SU-DHL-6 (cell line): ENCODE data around the gene DCXR.

Source experiments
- H2AFZ ChIP-seq: fragments of 200-600 bp; sonication (generic); 2 replicates; pipeline ENCODE4 v1.6.1; 2014; ENCODE audit warnings: low read depth, mild to moderate bottlenecking, moderate library complexity, mixed read lengths, antibody characterized with exemption, low read length; ENCODE audit not compliant: severe bottlenecking
- H3F3A ChIP-seq: fragments of 200-600 bp; shearing (Covaris generic); 2 replicates; pipeline ENCODE4 v1.6.0; 2016; ENCODE audit warnings: antibody characterized with exemption, mild to moderate bottlenecking; ENCODE audit not compliant: insufficient read depth
- H3K27ac ChIP-seq: fragments of 200-600 bp; sonication (generic); 2 replicates; pipeline ENCODE4 v1.5.1; 2016; ENCODE audit warnings: low read depth, mild to moderate bottlenecking, low read length, moderate library complexity, mixed read lengths
- H3K27me3 ChIP-seq: fragments of 200-600 bp; sonication (generic), shearing (Covaris generic); 2 replicates; pipeline ENCODE4 v1.6.0; 2014; ENCODE audit warnings: mild to moderate bottlenecking, low read length
- H3K36me3 ChIP-seq: fragments of 200-600 bp; sonication (generic); 2 replicates; pipeline ENCODE4 v1.6.1; 2014; ENCODE audit warnings: mild to moderate bottlenecking, low read length, mixed read lengths
- H3K4me2 ChIP-seq: fragments of 300-600, 200-600 bp; shearing (Covaris generic), sonication (generic); 2 replicates; pipeline ENCODE4 v1.6.0; 2014; ENCODE audit warnings: low read length, low read depth, mild to moderate bottlenecking; ENCODE audit not compliant: poor library complexity, severe bottlenecking
- H3K4me3 ChIP-seq: fragments of 200-600 bp; sonication (generic); 2 replicates; pipeline ENCODE4 v1.5.1; 2014; ENCODE audit warnings: antibody characterized with exemption, low read length, mild to moderate bottlenecking, mixed read lengths; ENCODE audit not compliant: insufficient read depth, poor library complexity, severe bottlenecking
- H3K79me2 ChIP-seq: fragments of 200-600 bp; sonication (generic); 2 replicates; pipeline ENCODE4 v1.6.1; 2014; ENCODE audit warnings: mild to moderate bottlenecking, low read length, moderate library complexity; ENCODE audit not compliant: insufficient read depth
- H3K9ac ChIP-seq: fragments of 200-600 bp; sonication (generic); 2 replicates; pipeline ENCODE4 v1.7.0; 2014; ENCODE audit warnings: mild to moderate bottlenecking, low read length
- H3K9me2 ChIP-seq: fragments of 200-600 bp; sonication (generic); replicated peaks from 2 replicates; pipeline ENCODE4 v1.6.1; 2014; ENCODE audit warnings: low read length; ENCODE audit not compliant: insufficient read depth
- H3K9me3 ChIP-seq: fragments of 200-600 bp; sonication (generic); 2 replicates; pipeline ENCODE4 v1.6.1; 2014; ENCODE audit warnings: low read length, mixed read lengths; ENCODE audit not compliant: insufficient read depth
- H4K20me1 ChIP-seq: fragments of 200-600 bp; sonication (generic); 2 replicates; pipeline ENCODE4 v1.6.1; 2014; ENCODE audit warnings: low read depth, mild to moderate bottlenecking, antibody characterized with exemption, low read length, moderate library complexity, mixed read lengths
- EZH2phosphoT487 ChIP-seq: fragments of 200-600 bp; sonication (generic), shearing (Covaris generic); conservative IDR thresholded peaks from 2 replicates; pipeline ENCODE4 v1.6.1; 2018; ENCODE audit warnings: mild to moderate bottlenecking, antibody characterized with exemption, low read length, moderate library complexity, mixed read lengths
- TF ChIP-seq, protein P1 (sequence below): fragments of 200-600 bp; sonication (generic); IDR thresholded peaks from one replicate; pipeline ENCODE4 v1.5.1; 2017; ENCODE audit warnings: antibody characterized with exemption, mild to moderate bottlenecking, low read length, moderate library complexity; ENCODE audit not compliant: insufficient read depth, poor library complexity, severe bottlenecking

The DCXR gene

DNA sequence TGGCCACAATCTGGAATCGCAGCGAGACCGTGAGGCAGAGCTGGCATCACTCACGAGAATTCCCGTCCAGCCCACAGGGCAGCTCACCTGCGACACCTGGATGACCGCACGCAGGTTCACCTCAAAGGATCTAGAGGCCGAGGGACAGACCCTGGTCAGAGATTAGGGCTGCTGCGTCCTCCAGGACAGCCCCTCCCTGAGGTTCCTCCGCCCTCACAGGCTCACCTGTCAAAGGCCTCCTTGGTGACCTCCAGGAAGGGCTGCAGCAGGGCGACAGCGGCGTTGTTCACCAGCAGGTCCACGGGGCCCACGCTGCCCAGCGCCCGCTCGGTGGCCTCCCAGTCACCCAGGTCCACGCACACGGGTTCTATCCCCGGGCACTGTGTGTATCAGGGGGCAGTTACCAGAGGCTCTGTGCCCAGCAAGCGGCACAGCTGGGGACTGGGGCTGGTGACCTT lies 834 bp downstream of the DCXR start:
- peak overlapping the region; percentile 96 for H3K4me2 ChIP-seq
- peaks cover 4% of the 10 kb centered on the region; the same call in 1 of the 2 replicates for H4K20me1 ChIP-seq
- H3K27ac ChIP-seq = peak overlapping the region; percentile 55; the same call in 1 of the 2 replicates
- no peaks in the 10 kb centered on the region for H3K9me3 ChIP-seq
- no peaks in the 10 kb centered on the region for H3K36me3 ChIP-seq
- TF ChIP-seq EZH2phosphoT487 = no peak
- TF ChIP-seq, protein P1, sequence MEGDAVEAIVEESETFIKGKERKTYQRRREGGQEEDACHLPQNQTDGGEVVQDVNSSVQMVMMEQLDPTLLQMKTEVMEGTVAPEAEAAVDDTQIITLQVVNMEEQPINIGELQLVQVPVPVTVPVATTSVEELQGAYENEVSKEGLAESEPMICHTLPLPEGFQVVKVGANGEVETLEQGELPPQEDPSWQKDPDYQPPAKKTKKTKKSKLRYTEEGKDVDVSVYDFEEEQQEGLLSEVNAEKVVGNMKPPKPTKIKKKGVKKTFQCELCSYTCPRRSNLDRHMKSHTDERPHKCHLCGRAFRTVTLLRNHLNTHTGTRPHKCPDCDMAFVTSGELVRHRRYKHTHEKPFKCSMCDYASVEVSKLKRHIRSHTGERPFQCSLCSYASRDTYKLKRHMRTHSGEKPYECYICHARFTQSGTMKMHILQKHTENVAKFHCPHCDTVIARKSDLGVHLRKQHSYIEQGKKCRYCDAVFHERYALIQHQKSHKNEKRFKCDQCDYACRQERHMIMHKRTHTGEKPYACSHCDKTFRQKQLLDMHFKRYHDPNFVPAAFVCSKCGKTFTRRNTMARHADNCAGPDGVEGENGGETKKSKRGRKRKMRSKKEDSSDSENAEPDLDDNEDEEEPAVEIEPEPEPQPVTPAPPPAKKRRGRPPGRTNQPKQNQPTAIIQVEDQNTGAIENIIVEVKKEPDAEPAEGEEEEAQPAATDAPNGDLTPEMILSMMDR = no peak
- H3K79me2 ChIP-seq = peaks cover 11% of the 10 kb centered on the region
- peak overlapping the region; percentile 92 for H3K9ac ChIP-seq
- peak overlapping the region; percentile 94 for H3K4me3 ChIP-seq
- no peak overlapping the region for H2AFZ ChIP-seq
- peaks cover 9% of the 10 kb centered on the region; the same call in 1 of the 2 replicates for H3F3A ChIP-seq
- H3K27me3 ChIP-seq = no peaks in the 10 kb centered on the region
- no peaks in the 10 kb centered on the region for H3K9me2 ChIP-seq

DNA sequence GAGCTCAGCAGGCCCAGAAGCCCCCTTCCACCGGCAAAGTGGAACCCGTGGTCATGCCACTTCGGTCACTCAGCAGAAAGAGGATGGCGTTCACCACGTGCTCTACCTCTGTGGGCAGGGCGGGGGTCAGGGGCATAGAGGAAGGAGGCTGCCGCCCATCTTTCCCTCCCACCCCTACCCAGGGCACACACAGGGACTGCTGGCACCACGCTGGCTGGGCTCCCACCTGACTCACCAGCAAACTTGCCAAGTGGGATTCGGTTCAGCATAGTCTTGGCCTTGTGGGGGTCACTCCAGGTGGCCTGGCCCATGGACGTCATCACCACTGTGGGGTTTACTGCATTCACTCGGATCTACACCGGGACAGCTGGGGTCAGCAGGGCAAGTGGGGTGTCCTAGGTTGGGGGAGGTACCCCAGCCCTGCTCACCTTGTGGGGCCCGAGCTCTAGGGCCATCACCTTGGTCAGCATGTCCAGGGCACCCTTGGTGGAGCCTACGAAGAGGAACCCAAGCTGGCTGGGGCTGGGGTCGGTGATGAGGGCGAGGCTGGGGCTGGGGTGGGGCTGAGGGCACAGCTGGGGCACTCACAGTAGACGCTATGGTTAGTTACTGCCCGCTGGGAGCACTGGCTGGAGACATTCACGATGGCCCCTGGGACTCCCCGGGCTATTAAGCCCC lies 1.4 kb downstream of the DCXR start:
- Histone ChIP-seq H3K4me3 (peak overlapping the region; percentile 94), H3K79me2 (peaks cover 11% of the 10 kb centered on the region), H3K4me2 (peak overlapping the region; percentile 96), H4K20me1 (peaks cover 4% of the 10 kb centered on the region; the same call in 1 of the 2 replicates), H3K27me3 (no peaks in the 10 kb centered on the region), H3K27ac (no peak overlapping the region), H3F3A (peaks cover 9% of the 10 kb centered on the region; the same call in 1 of the 2 replicates), H3K9ac (peak overlapping the region; percentile 92), H3K36me3 (no peaks in the 10 kb centered on the region), H3K9me2 (no peaks in the 10 kb centered on the region), H2AFZ (no peak overlapping the region), H3K9me3 (no peaks in the 10 kb centered on the region)
- TF ChIP-seq EZH2phosphoT487 = no peak
- TF ChIP-seq, protein P1 = no peak

DNA sequence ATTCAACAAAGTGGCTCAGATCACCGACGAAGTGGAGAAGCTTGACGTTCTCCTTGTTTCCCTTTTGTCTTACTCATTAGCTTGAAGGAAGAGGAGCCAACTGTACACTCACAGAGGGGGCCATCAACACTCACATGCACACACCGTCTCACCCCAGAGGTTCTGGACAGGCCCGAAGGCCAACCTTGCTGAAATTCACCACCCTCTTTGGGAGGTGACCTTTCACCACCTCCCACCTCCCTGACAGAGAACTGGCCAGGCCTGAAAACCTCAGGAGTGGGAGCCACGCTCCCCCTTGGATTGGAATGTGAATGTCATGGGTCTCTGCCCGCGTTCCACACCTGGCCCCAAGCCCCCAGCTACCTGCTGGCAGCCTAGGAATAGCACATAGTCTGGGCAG lies 2.0 kb downstream of the DCXR start:
- no peaks in the 10 kb centered on the region for H3K9me2 ChIP-seq

More for the DNA sequence above, 2.0 kb downstream of the DCXR start:
- peaks cover 9% of the 10 kb centered on the region; the same call in 1 of the 2 replicates for H3F3A ChIP-seq
- H3K9ac ChIP-seq = no peak overlapping the region
- H3K27me3 ChIP-seq = no peaks in the 10 kb centered on the region
- no peak overlapping the region for H3K27ac ChIP-seq
- H3K9me3 ChIP-seq = no peaks in the 10 kb centered on the region
- H2AFZ ChIP-seq = no peak overlapping the region
- H4K20me1 ChIP-seq = peaks cover 4% of the 10 kb centered on the region; the same call in 1 of the 2 replicates
- H3K4me2 ChIP-seq = no peak overlapping the region
- no peak overlapping the region for H3K4me3 ChIP-seq
- TF ChIP-seq, protein P1 = no peak
- no peak for TF ChIP-seq EZH2phosphoT487
- no peaks in the 10 kb centered on the region for H3K36me3 ChIP-seq
- H3K79me2 ChIP-seq = peaks cover 11% of the 10 kb centered on the region
